H1 (cell line): ENCODE measurements around the gene MYO5A. TPM values are rescaled to one million over a fixed set of nuclear protein-coding genes. Genes with fewer than 3 reads are reported as not detected.

ENCODE experiments used
- CTCF ChIA-PET: fragments of 300-600 bp; sonication (Branson Sonifier 250); formaldehyde crosslinking; loops from one replicate; lab custom pipeline; 2021; ENCODE audit not compliant: partially characterized antibody; lab: Charles Lee
- POLR2A ChIA-PET: fragments of 300-600 bp; sonication (Branson Sonifier 250); formaldehyde crosslinking; loops from one replicate; lab custom pipeline; 2021; ENCODE audit warnings: inconsistent platforms; ENCODE audit not compliant: partially characterized antibody; lab: Charles Lee
- DNase-seq, 2 experiments: peaks; one replicate each; pipeline versions ENCODE4 v3.0.0 to v3.0.0-alpha.2; 2010 to 2022; ENCODE audit warnings: low spot score in 2 of 2, low read depth in 1 of 2, mixed read lengths in 1 of 2
- FAIRE-seq: peaks from 2 replicates; lab custom pipeline; 2011; peaks lifted over from hg19 to GRCh38; lab: Jason Lieb, UNC
- H2AFZ ChIP-seq: 2 replicates; pipeline ENCODE4 v1.8.1; 2012; ENCODE audit warnings: low read length, inconsistent platforms
- H2AK5ac ChIP-seq: 2 replicates; pipeline ENCODE4 v1.6.1; 2013; ENCODE audit warnings: low read depth, low read length
- H2BK120ac ChIP-seq: replicated peaks from 2 replicates; pipeline ENCODE3; 2013; ENCODE audit warnings: low read depth, low read length, inconsistent platforms
- H2BK12ac ChIP-seq: 2 replicates; pipeline ENCODE4 v1.6.1; 2013; ENCODE audit warnings: low read depth, low read length
- H2BK15ac ChIP-seq: 2 replicates; pipeline ENCODE4 v1.6.1; 2013; ENCODE audit warnings: low read length
- H2BK20ac ChIP-seq: 2 replicates; pipeline ENCODE4 v1.6.1; 2013; ENCODE audit warnings: low read length
- H2BK5ac ChIP-seq: 2 replicates; pipeline ENCODE4 v1.6.1; 2013; ENCODE audit warnings: low read depth, low read length
- H3K14ac ChIP-seq: 2 replicates; pipeline ENCODE4 v1.6.1; 2013; ENCODE audit warnings: inconsistent platforms; ENCODE audit not compliant: insufficient read length
- H3K18ac ChIP-seq: 2 replicates; pipeline ENCODE4 v1.6.1; 2013; ENCODE audit warnings: low read length; ENCODE audit errors: extremely low read depth
- H3K23ac ChIP-seq: 2 replicates; pipeline ENCODE4 v1.6.1; 2013; ENCODE audit warnings: inconsistent platforms; ENCODE audit not compliant: insufficient read length
- H3K23me2 ChIP-seq: 2 replicates; pipeline ENCODE4 v1.6.1; 2013; ENCODE audit warnings: low read depth, low read length
- H3K27ac ChIP-seq: 2 replicates; pipeline ENCODE4 v1.6.1; 2011; ENCODE audit warnings: low read depth, low read length, inconsistent platforms
- H3K27me3 ChIP-seq, 4 experiments: replicated peaks in 1 of 4; 1 replicate in 1 of 4; 2 replicates in 3 of 4; pipeline versions ENCODE4 v1.6.1 to v1.8.1; 2011 to 2013; ENCODE audit warnings: low read length in 3 of 4, mild to moderate bottlenecking in 3 of 4, inconsistent platforms in 2 of 4, mixed read lengths in 2 of 4, moderate library complexity in 1 of 4; ENCODE audit not compliant: control insufficient read depth in 3 of 4, insufficient read depth in 3 of 4; ENCODE audit errors: extremely low read depth in 1 of 4
- H3K36me3 ChIP-seq, 4 experiments: 2 replicates each; pipeline versions ENCODE4 v1.6.1 to v1.8.1; 2011 to 2013; ENCODE audit warnings: mild to moderate bottlenecking in 4 of 4, low read length in 3 of 4, moderate library complexity in 2 of 4, control low read depth in 1 of 4, inconsistent platforms in 1 of 4; ENCODE audit not compliant: insufficient read depth in 4 of 4, control insufficient read depth in 2 of 4
- H3K4ac ChIP-seq: replicated peaks from 2 replicates; pipeline ENCODE3; 2013; ENCODE audit warnings: low read length, low read depth, mixed read lengths, inconsistent platforms; ENCODE audit not compliant: insufficient read length
- H3K4me1 ChIP-seq, 4 experiments: replicated peaks in 1 of 4; 1 replicate in 1 of 4; 2 replicates in 3 of 4; pipeline versions ENCODE4 v1.6.1 to v1.8.1; 2011 to 2013; ENCODE audit warnings: low read length in 3 of 4, inconsistent platforms in 2 of 4, mixed read lengths in 1 of 4; ENCODE audit not compliant: insufficient read depth in 4 of 4, control insufficient read depth in 3 of 4
- H3K4me2 ChIP-seq, 2 experiments: 2 replicates each; pipeline versions ENCODE4 v1.6.1 to v1.8.1; 2011 to 2013; ENCODE audit warnings: low read depth in 2 of 2, low read length in 2 of 2, control low read depth in 1 of 2, inconsistent platforms in 1 of 2, mild to moderate bottlenecking in 1 of 2; ENCODE audit not compliant: insufficient read depth in 1 of 2
- H3K4me3 ChIP-seq, 4 experiments: fragments of 200-600, 300-600 bp in 1 of 4; sonication (generic), shearing (Covaris generic), sonication (Bioruptor Twin) in 1 of 4; 2 replicates each; pipeline versions ENCODE4 v1.5.1 to v1.8.1; 2011 to 2016; ENCODE audit warnings: low read length in 4 of 4, low read depth in 3 of 4, control low read depth in 2 of 4, inconsistent platforms in 2 of 4, mild to moderate bottlenecking in 2 of 4, mixed read lengths in 1 of 4, moderate library complexity in 1 of 4; ENCODE audit not compliant: insufficient read depth in 2 of 4; ENCODE audit errors: extremely low read depth in 1 of 4
- H3K56ac ChIP-seq: replicated peaks from 2 replicates; pipeline ENCODE3; 2013; ENCODE audit warnings: low read depth, mild to moderate bottlenecking, mixed read lengths, low read length, inconsistent platforms; ENCODE audit not compliant: insufficient read length
- H3K79me1 ChIP-seq: 2 replicates; pipeline ENCODE4 v1.6.1; 2013; ENCODE audit warnings: low read depth, low read length, control low read depth
- H3K79me2 ChIP-seq, 2 experiments: 2 replicates each; pipeline versions ENCODE4 v1.6.1 to v1.8.1; 2012 to 2013; ENCODE audit warnings: low read length in 2 of 2, mild to moderate bottlenecking in 2 of 2, inconsistent platforms in 1 of 2; ENCODE audit not compliant: insufficient read depth in 2 of 2, control insufficient read depth in 1 of 2
- H3K9ac ChIP-seq, 4 experiments: replicated peaks in 1 of 4; 1 replicate in 1 of 4; 2 replicates in 3 of 4; pipeline versions ENCODE4 v1.6.1 to v1.8.1; 2011 to 2013; ENCODE audit warnings: low read depth in 3 of 4, low read length in 3 of 4, control low read depth in 2 of 4, mild to moderate bottlenecking in 2 of 4, moderate library complexity in 2 of 4, inconsistent platforms in 1 of 4; ENCODE audit errors: extremely low read depth in 1 of 4
- H3K9me3 ChIP-seq, 2 experiments: 2 replicates each; pipeline versions ENCODE4 v1.6.1 to v1.8.1; 2012 to 2013; ENCODE audit warnings: mild to moderate bottlenecking in 2 of 2, moderate library complexity in 2 of 2, control low read depth in 1 of 2, inconsistent platforms in 1 of 2, low read depth in 1 of 2, low read length in 1 of 2, mixed read lengths in 1 of 2; ENCODE audit not compliant: insufficient read depth in 2 of 2
- H4K20me1 ChIP-seq, 2 experiments: replicated peaks in 1 of 2; 2 replicates each; pipeline versions ENCODE3 to v1.8.1; 2011 to 2013; ENCODE audit warnings: inconsistent platforms in 2 of 2, low read length in 2 of 2, mild to moderate bottlenecking in 1 of 2; ENCODE audit not compliant: insufficient read depth in 2 of 2, control insufficient read depth in 1 of 2
- H4K5ac ChIP-seq: 2 replicates; pipeline ENCODE4 v1.6.1; 2013; ENCODE audit warnings: low read length, low read depth, mixed read lengths, inconsistent platforms; ENCODE audit not compliant: insufficient read length
- H4K8ac ChIP-seq: 2 replicates; pipeline ENCODE4 v1.8.0; 2013; ENCODE audit warnings: mild to moderate bottlenecking, moderate library complexity, low read length, inconsistent platforms; ENCODE audit not compliant: insufficient read depth; ENCODE audit errors: extremely low read depth
- H4K91ac ChIP-seq: replicated peaks from 2 replicates; pipeline ENCODE3; 2013; ENCODE audit warnings: low read length, mixed read lengths, inconsistent platforms; ENCODE audit not compliant: insufficient read length
- RFX5 ChIP-seq: IDR thresholded peaks from 2 replicates; pipeline ENCODE4 v1.6.1; 2011; ENCODE audit warnings: low read depth, low read length, improper control_type of control experiment, borderline replicate concordance
- SIN3A ChIP-seq, 2 experiments: IDR thresholded peaks in 1 of 2; conservative IDR thresholded peaks in 1 of 2; 2 replicates each; pipeline ENCODE4 v1.6.1; 2011 to 2012; ENCODE audit warnings: low read length in 2 of 2, improper control_type of control experiment in 1 of 2, low read depth in 1 of 2, mild to moderate bottlenecking in 1 of 2
- WGBS, 2 experiments: shearing (Covaris generic) in 1 of 2; methylation state at CpG; one replicate each; pipeline versions ENCODE4 v1.1.6 to v1.1.7; 2013 to 2015; ENCODE audit warnings: low lambda C conversion rate in 2 of 2, mixed read lengths in 2 of 2, inconsistent platforms in 1 of 2, low coverage in 1 of 2, missing lambda C conversion rate in 1 of 2; ENCODE audit not compliant: insufficient replicate concordance in 2 of 2, insufficient coverage in 1 of 2, insufficient read length in 1 of 2; ENCODE audit errors: extremely low coverage in 1 of 2, missing lambda C conversion rate in 1 of 2; 5-methylcytosine and 5-hydroxymethylcytosine counted together
- polyA plus RNA-seq, 7 experiments: library from polyadenylated mRNA; depleted of rRNA in 3 of 7; stranded (reverse) in 5 of 7; unstranded in 2 of 7; fragments of >200 nt in 5 of 7; fragments of 200-250 nt in 2 of 7; gene quantifications; 1 replicate in 5 of 7; 2 replicates in 1 of 7; 4 replicates in 1 of 7; pipeline versions ENCODE4 v1.2.1 to v1.2.3, GENCODE V29; 2011 to 2013; ENCODE audit warnings: missing spikeins in 2 of 7, mixed read lengths in 2 of 7
- total RNA-seq: library from RNA; stranded (reverse); fragmentation: NEBNext Ultra II Directional; extraction: Animal tissue kit (Norgen Biotek cat#: 25700); gene quantifications from 2 replicates; pipeline ENCODE4 v1.2.1, GENCODE V29; 2021

MYO5A gene
- total and polyA plus RNA-seq, 2 of the 8 experiments (the other 6 are each of a cell fraction or from before 2014, with no cell fraction given), result 11.4 to 24.7 TPM

- Histone ChIP-seq H2BK120ac (no peak overlapping the region), H2AFZ (no peak overlapping the region), H3K14ac (no peak overlapping the region), H3K18ac (no peak overlapping the region), H3K4me2 (no peak overlapping the region), H3K23ac (no peak overlapping the region), H4K91ac (no peak overlapping the region), H3K4ac (no peak overlapping the region), H4K5ac (no peak overlapping the region), H2BK20ac (no peak overlapping the region), H3K4me3 (no peak overlapping the region), H3K4me1 (no peaks in the 10 kb centered on the region; a peak in 1 of 7 replicates), H4K8ac (no peak overlapping the region), H3K27me3 (no peaks in the 10 kb centered on the region), H3K9me3 (no peaks in the 10 kb centered on the region), H2BK15ac (no peak overlapping the region), H3K23me2 (no peaks in the 10 kb centered on the region), H3K79me1 (no peaks in the 10 kb centered on the region), H3K27ac (no peak overlapping the region), H4K20me1 (no peaks in the 10 kb centered on the region), H3K79me2 (no peaks in the 10 kb centered on the region), H3K56ac (no peak overlapping the region), H2BK12ac (no peak overlapping the region), H3K9ac (no peak overlapping the region), H2AK5ac (no peak overlapping the region), H3K36me3 (peaks cover 0 to 7% (median 2%) of the 10 kb centered on the region in 4 experiments; a peak in 2 of 8 replicates), H2BK5ac (no peak overlapping the region)
- ChIA-PET CTCF (interaction anchor here (1.2 to 2.0 kb wide), 2 partner anchors 12 to 13 kb away, joined by 3 to 9 read pairs; no protein-coding TSS in a partner anchor), POLR2A (no interaction called here)
- no peak for TF ChIP-seq SIN3A (conservative IDR thresholded peaks at IDR 0.05 in 1 of 2, IDR thresholded peaks at IDR 0.05 in 1 of 2; ENCODE audit: low read depth in 1 of 2, low read length in 2 of 2)
- TF ChIP-seq RFX5, result no peak
- DNase-seq (no peak), FAIRE-seq (no peak)
- WGBS, 2 experiments, result 98% methylated on average over 4 of the region's 4 CpGs; no CpG with 5 or more reads in 1 of the 2 experiments
These were observed 166.6 kb downstream of the MYO5A start for GRCh38 chr15:52361975-52362494.
